Measurements from ENCODE around the gene NELFB.

NELFB gene

GRCh38 chr9:137305798-137306065, 50.6 kb downstream of the NELFB start:
- no peak for DNase-seq (ENCODE audit: low spot score)
- Histone ChIP-seq H3K4me3 (peak overlapping the region; percentile 50), H3K27ac (peak overlapping the region in 1 of 2 donors; percentile 80)

DNA sequence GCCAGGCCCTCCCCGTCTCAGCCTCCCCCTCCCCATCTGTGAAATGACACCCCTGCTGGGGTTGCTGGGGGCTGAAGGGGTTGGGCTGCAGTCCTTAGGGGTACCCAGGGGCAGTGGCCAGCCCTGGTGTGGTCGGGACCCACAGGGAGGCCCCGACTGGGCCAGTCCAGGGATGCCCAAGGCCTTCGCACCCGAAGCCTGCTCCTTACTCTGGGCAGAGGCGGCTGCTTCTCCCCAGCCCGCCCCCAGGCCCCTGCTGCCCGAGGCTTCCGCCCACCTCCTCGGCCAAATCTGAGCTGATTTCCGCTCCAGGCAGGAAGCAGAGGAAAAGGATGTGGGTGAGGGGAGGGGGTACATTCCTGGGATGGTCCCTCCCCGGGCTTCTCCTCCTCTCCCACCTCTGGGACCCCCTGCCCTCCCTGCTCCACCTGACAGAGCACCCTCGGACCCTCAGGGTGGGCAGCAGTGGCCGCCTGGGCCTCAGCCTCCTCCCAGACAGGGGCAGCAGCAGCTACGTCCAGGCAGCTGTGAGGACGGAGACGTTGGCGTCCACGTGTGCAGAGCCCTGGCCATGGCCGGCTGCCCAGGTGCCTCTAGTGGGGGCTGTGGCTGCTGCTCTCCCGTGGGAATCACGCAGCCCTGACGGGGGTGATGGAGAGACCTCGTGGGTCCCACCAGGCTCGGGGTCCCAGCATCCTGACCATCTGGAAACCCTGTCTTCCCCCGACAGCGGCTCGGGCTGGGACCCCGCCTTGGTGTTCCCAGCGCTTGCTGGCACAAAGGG, 51.1 kb downstream of the NELFB start:
- DNase-seq (ENCODE audit: low spot score): peak; percentile 70
- TF ChIP-seq CTCF (IDR thresholded peaks at IDR 0.05): no peak
- peak overlapping the region in 1 of 2 donors; percentile 80 for H3K27ac ChIP-seq
- H3K4me3 ChIP-seq: peak overlapping the region; percentile 50

More at GRCh38 chr9:137305798-137306065, 50.6 kb downstream of the NELFB start:
- no peak for TF ChIP-seq CTCF (IDR thresholded peaks at IDR 0.05)

- TF ChIP-seq CTCF (IDR thresholded peaks at IDR 0.05): no peak
- Histone ChIP-seq H3K4me3 (peak overlapping the region; percentile 10), H3K27ac (peak overlapping the region in 1 of 2 donors; percentile 80)
- no peak for DNase-seq (ENCODE audit: low spot score)
Observed at GRCh38 chr9:137306850-137307254, 51.7 kb downstream of the NELFB start.

GRCh38 chr9:137307255-137308056, 52.3 kb downstream of the NELFB start:
- DNase-seq (ENCODE audit: low spot score): no peak
- TF ChIP-seq CTCF (IDR thresholded peaks at IDR 0.05): no peak
- Histone ChIP-seq H3K27ac (no peak overlapping the region), H3K4me3 (peak overlapping the region; percentile 10)

DNA sequence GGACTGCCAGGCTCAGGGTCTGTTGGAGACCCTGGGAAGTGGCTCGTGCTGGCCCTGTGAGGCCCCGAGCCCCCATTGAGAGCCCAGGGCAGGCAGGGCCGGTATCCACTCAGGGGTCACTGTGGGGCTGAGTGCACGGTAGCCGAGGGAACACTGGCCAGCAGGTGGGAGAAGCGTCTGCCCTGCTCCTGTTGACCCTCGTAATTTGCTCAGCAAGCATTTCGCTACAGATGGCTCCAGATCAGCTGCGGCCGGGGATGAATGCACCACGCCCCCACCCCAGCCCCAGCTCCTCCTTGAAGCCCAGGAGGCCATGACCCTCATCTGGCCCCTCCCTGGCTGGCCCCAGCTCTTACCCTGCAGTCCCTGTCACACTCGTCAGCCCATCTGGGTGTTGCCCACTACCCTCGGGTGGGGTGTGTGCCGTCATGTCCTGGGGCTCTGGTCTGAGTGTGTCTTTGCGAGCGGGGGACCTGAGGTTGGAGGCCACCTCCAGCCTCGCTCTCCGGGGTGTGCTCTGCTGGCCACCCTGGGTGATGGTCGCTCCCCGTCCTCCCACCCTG, 53.0 kb downstream of the NELFB start:
- Histone ChIP-seq H3K4me3 (no peak overlapping the region), H3K27ac (no peak overlapping the region)
- no peak for DNase-seq (ENCODE audit: low spot score)
- TF ChIP-seq CTCF (IDR thresholded peaks at IDR 0.05): no peak

- no peak overlapping the region for H3K27ac ChIP-seq
- TF ChIP-seq CTCF (IDR thresholded peaks at IDR 0.05): no peak
- no peak overlapping the region for H3K4me3 ChIP-seq
- no peak for DNase-seq (ENCODE audit: low spot score)
Observed at GRCh38 chr9:137309368-137310188, 54.5 kb downstream of the NELFB start.

Measured in coronary artery (tissue), 2 donors.